ENCODE data around the gene TMEM151A. TPM values are rescaled to one million over a fixed set of nuclear protein-coding genes. Genes with fewer than 3 reads are reported as not detected.

The TMEM151A gene
- total and polyA plus RNA-seq, 2 experiments from 2014 or later: 1.0 to 4.4 TPM

GRCh38 chr11:66326261-66327111, 34.8 kb downstream of the TMEM151A start:
- H3K4me1 ChIP-seq (ENCODE audit: insufficient read depth): peaks cover 5% of the 10 kb centered on the region; the same call in 1 of the 2 replicates
- peaks cover 24% of the 10 kb centered on the region for H3K27me3 Mint-ChIP-seq (ENCODE audit: insufficient read depth, low read depth, poor library complexity)

More at GRCh38 chr11:66326261-66327111, 34.8 kb downstream of the TMEM151A start:
- H3K4me2 ChIP-seq: no peak overlapping the region
- no peak overlapping the region for H3K27ac Mint-ChIP-seq
- no peaks in the 10 kb centered on the region for H3K27me3 ChIP-seq (ENCODE audit: insufficient read depth)
- no peaks in the 10 kb centered on the region; the same call in 2 of the 3 replicates for H3K9me3 Mint-ChIP-seq
- H3K36me3 Mint-ChIP-seq (ENCODE audit: low read depth): no peaks in the 10 kb centered on the region
- no peaks in the 10 kb centered on the region for H3F3A ChIP-seq (replicated peaks; ENCODE audit: low read depth)
- DNase-seq (ENCODE audit: low spot score) (no peak), ATAC-seq (no peak)
- H3K4me1 Mint-ChIP-seq: peaks cover 21% of the 10 kb centered on the region
- no peaks in the 10 kb centered on the region for H4K20me1 ChIP-seq (replicated peaks; ENCODE audit: insufficient read depth)
- no peaks in the 10 kb centered on the region for H3K36me3 ChIP-seq (ENCODE audit: insufficient read depth)
- H3K27ac ChIP-seq (ENCODE audit: low read depth): no peak overlapping the region
- H3K9me2 ChIP-seq (ENCODE audit: insufficient read depth): no peaks in the 10 kb centered on the region
- no peaks in the 10 kb centered on the region for H3K79me2 ChIP-seq (replicated peaks; ENCODE audit: insufficient read depth)
- no peak for TF ChIP-seq STAT1 (IDR thresholded peaks at IDR 0.05; ENCODE audit: unreplicated experiment)
- no peak for TF ChIP-seq REST (IDR thresholded peaks at IDR 0.05; ENCODE audit: unreplicated experiment)
- TF ChIP-seq NANOG (IDR thresholded peaks at IDR 0.05; ENCODE audit: borderline replicate concordance): no peak
- no peak for TF ChIP-seq CREB1 (CRISPR knock-in tag; IDR thresholded peaks at IDR 0.05; ENCODE audit: low read depth)
- TF ChIP-seq JUNB (IDR thresholded peaks at IDR 0.05; ENCODE audit: unreplicated experiment): no peak
- TF ChIP-seq ZNF331 (CRISPR knock-in tag; IDR thresholded peaks at IDR 0.05; ENCODE audit: low read depth): no peak
- TF ChIP-seq ZNF114 (CRISPR knock-in tag; IDR thresholded peaks at IDR 0.05): no peak
- TF ChIP-seq, protein P1, sequence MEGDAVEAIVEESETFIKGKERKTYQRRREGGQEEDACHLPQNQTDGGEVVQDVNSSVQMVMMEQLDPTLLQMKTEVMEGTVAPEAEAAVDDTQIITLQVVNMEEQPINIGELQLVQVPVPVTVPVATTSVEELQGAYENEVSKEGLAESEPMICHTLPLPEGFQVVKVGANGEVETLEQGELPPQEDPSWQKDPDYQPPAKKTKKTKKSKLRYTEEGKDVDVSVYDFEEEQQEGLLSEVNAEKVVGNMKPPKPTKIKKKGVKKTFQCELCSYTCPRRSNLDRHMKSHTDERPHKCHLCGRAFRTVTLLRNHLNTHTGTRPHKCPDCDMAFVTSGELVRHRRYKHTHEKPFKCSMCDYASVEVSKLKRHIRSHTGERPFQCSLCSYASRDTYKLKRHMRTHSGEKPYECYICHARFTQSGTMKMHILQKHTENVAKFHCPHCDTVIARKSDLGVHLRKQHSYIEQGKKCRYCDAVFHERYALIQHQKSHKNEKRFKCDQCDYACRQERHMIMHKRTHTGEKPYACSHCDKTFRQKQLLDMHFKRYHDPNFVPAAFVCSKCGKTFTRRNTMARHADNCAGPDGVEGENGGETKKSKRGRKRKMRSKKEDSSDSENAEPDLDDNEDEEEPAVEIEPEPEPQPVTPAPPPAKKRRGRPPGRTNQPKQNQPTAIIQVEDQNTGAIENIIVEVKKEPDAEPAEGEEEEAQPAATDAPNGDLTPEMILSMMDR (conservative IDR thresholded peaks at IDR 0.05; ENCODE audit: low read depth in 2 of 2): no peak
- TF ChIP-seq, protein P2, sequence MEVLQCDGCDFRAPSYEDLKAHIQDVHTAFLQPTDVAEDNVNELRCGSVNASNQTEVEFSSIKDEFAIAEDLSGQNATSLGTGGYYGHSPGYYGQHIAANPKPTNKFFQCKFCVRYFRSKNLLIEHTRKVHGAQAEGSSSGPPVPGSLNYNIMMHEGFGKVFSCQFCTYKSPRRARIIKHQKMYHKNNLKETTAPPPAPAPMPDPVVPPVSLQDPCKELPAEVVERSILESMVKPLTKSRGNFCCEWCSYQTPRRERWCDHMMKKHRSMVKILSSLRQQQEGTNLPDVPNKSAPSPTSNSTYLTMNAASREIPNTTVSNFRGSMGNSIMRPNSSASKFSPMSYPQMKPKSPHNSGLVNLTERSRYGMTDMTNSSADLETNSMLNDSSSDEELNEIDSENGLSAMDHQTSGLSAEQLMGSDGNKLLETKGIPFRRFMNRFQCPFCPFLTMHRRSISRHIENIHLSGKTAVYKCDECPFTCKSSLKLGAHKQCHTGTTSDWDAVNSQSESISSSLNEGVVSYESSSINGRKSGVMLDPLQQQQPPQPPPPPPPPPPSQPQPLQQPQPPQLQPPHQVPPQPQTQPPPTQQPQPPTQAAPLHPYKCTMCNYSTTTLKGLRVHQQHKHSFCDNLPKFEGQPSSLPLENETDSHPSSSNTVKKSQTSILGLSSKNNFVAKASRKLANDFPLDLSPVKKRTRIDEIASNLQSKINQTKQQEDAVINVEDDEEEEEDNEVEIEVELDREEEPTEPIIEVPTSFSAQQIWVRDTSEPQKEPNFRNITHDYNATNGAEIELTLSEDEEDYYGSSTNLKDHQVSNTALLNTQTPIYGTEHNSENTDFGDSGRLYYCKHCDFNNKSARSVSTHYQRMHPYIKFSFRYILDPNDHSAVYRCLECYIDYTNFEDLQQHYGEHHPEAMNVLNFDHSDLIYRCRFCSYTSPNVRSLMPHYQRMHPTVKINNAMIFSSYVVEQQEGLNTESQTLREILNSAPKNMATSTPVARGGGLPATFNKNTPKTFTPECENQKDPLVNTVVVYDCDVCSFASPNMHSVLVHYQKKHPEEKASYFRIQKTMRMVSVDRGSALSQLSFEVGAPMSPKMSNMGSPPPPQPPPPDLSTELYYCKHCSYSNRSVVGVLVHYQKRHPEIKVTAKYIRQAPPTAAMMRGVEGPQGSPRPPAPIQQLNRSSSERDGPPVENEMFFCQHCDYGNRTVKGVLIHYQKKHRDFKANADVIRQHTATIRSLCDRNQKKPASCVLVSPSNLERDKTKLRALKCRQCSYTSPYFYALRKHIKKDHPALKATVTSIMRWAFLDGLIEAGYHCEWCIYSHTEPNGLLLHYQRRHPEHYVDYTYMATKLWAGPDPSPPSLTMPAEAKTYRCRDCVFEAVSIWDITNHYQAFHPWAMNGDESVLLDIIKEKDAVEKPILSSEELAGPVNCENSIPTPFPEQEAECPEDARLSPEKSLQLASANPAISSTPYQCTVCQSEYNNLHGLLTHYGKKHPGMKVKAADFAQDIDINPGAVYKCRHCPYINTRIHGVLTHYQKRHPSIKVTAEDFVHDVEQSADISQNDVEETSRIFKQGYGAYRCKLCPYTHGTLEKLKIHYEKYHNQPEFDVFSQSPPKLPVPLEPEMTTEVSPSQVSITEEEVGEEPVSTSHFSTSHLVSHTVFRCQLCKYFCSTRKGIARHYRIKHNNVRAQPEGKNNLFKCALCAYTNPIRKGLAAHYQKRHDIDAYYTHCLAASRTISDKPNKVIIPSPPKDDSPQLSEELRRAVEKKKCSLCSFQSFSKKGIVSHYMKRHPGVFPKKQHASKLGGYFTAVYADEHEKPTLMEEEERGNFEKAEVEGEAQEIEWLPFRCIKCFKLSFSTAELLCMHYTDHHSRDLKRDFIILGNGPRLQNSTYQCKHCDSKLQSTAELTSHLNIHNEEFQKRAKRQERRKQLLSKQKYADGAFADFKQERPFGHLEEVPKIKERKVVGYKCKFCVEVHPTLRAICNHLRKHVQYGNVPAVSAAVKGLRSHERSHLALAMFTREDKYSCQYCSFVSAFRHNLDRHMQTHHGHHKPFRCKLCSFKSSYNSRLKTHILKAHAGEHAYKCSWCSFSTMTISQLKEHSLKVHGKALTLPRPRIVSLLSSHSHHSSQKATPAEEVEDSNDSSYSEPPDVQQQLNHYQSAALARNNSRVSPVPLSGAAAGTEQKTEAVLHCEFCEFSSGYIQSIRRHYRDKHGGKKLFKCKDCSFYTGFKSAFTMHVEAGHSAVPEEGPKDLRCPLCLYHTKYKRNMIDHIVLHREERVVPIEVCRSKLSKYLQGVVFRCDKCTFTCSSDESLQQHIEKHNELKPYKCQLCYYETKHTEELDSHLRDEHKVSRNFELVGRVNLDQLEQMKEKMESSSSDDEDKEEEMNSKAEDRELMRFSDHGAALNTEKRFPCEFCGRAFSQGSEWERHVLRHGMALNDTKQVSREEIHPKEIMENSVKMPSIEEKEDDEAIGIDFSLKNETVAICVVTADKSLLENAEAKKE (CRISPR knock-in tag; IDR thresholded peaks at IDR 0.05): no peak
- no peak overlapping the region for H3K4me3 ChIP-seq
- no peak overlapping the region for H3K4me3 Mint-ChIP-seq
- H2AFZ ChIP-seq: no peak overlapping the region
